ENCODE results near the gene SMG1.

Gene SMG1

GRCh38 chr16:18842565-18842964 lies 83.6 kb downstream of the SMG1 start:
- DNase-seq: no peak

- no peak for DNase-seq
These were observed 84.2 kb downstream of the SMG1 start for GRCh38 chr16:18841833-18842525.

DNA sequence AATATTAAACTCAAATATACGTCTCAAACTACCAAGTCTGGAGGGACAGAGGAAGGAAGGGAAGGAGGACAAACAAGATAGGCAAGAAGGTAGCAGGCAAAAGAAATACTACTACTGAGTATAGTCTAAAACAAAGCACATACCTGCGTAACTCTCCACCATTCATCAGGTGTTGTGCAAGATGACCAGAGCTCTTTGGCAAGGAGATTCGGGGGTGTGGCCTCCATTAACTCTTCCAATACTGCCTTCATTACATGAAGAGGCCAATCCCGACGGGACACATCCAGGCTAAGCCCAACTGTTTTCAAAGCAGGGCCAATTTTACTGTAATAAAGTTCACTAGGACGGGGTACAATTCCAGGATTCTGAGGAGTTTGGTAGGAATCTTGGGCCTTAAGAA lies 86.7 kb downstream of the SMG1 start:
- DNase-seq: no peak

DNA sequence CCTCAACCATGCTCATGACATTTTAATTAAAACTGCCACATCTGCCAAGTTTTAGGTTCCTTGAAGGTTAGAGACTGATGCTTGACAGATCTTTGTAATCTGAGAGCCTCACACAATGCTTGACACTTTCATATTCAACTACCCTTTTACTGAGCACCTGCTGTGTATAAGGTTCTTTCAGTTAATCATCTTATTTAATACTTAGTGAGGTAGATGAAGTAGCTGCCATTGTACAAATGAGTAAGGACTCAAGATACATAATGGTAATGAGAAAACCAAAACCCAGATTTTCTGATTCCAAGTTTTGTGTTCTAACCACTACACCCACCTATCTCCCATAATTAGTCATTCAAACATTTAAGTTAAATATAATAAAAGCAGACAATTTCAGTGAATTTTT lies 89.5 kb downstream of the SMG1 start:
- DNase-seq: no peak

DNA sequence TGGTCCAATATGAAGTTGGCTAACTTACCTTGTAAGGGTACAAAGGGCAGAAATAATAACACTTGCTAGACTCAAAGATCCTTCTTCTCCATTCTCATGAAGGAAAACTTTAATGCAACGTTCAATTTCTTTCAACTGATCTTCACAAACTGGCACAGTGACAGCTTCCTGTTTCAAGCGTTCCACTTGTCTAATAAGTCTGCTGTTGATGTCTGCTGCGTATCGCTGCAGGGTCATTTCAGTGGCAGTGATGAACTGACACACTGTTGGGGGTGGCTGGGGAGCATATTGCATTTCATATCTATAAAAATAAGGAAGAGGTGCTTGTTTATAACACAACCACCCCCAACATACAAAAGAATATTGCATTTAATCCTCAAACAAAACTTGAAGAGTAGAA lies 91.3 kb downstream of the SMG1 start:
- no peak for DNase-seq

GRCh38 chr16:18833707-18834505 lies 92.3 kb downstream of the SMG1 start:
- DNase-seq: no peak

GRCh38 chr16:18832613-18833012 lies 93.6 kb downstream of the SMG1 start:
- DNase-seq: no peak

DNA sequence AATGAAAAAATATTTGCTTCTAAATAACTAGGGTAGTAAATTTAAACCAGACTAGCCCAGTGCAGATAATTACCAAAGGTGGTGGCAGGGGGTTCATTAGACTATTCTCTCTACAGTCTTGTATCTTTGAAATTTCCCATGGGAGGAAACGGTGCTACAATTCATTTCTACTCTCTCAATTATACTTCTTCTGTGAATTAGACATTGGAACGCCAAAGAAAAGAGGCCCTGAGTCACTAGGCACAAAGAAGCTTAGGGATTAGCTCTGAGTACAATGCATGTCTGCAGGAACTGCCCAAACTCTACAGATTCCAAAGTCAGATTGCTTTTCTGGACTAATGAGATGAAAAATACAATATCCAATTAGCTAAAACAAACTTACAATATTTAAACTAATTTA lies 94.2 kb downstream of the SMG1 start:
- no peak for DNase-seq

DNA sequence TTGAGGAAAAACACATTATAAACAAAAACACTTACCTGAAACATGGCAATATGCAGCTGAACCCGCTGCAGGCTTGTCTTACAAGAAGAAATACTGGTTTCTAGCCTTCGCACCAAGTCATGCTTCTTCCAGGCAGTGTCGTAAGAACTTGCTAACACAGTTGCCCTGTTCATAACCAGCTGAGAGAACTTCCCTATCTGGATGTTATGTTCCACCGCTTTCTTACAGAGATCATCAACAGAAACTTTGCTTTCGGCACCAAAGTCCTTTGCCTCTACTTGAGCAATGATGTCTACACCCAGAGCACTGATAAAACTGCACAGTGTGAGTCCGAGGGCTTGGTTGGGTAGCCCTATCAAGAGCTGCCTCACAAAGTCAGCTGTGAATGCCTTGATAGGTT lies 97.0 kb downstream of the SMG1 start:
- DNase-seq: no peak

GRCh38 chr16:18827890-18828289 lies 98.3 kb downstream of the SMG1 start:
- no peak for DNase-seq

GRCh38 chr16:18816286-18816685 lies 109.9 kb downstream of the SMG1 start:
- no peak for DNase-seq

DNA sequence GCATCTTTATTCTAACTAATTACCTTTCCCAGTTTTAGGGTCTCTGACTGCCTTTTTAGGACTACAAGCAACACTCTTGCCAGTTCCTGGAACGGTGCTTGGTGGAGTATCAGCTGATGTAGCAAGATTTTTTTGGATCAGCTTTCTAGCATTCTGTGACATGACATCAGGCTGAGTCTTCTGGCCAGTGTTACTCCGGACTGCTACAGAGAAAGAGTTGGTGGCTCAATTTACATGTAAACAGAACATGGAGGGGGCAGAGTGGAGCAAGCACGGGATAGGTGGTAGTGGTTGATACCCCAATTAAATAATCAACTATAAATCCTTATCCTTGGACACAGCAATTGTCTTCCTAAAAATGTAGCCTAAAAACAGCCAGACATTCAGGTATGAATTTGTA lies 114.3 kb downstream of the SMG1 start:
- no peak for DNase-seq

- DNase-seq: no peak
These were observed 117.0 kb downstream of the SMG1 start for GRCh38 chr16:18809165-18809564.

GRCh38 chr16:18805257-18805773 lies 120.9 kb downstream of the SMG1 start:
- DNase-seq: no peak

GRCh38 chr16:18804540-18804939 lies 121.7 kb downstream of the SMG1 start:
- DNase-seq: no peak

DNA sequence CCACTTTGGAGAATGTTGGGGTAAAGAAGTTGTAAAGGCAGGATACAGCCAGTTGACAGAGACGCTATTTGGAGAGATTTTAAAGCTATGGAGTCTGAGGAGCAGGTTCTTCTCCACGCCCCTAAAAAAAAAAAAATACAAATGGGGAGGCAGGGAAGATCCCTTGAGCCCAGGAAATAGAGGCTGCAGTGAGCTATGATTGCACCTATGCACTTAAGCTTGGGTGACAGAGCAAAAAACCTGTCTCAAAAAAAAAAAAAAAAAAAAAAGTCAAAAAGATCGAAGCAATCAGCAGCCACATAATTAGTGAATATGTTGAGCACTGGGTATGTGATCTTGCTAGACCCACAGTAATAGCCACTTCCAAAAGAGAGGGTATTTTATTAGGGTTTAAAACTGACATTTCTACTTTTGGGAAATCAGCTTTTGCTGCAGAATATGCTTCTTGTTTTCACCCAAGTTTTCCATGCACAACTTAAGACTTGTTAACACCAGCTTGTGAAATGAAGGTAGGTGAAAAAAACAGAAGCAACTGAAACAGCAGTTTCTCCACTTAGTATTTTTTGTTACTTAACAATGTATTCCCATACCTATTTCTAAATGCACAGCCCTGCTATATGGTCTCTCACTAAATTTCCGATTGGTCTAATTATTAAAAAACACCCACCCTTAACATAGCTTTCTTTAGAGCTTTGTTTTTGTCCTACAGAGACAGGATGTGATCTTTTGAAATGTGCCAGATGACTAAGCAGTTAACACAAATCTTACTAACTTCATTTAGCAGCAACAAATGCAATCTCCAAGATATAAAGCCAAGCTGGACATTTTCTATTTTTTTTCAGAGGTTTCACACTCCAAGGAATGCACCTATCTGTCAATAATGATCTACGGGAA lies 122.4 kb downstream of the SMG1 start:
- peak; percentile 33 for DNase-seq

DNA sequence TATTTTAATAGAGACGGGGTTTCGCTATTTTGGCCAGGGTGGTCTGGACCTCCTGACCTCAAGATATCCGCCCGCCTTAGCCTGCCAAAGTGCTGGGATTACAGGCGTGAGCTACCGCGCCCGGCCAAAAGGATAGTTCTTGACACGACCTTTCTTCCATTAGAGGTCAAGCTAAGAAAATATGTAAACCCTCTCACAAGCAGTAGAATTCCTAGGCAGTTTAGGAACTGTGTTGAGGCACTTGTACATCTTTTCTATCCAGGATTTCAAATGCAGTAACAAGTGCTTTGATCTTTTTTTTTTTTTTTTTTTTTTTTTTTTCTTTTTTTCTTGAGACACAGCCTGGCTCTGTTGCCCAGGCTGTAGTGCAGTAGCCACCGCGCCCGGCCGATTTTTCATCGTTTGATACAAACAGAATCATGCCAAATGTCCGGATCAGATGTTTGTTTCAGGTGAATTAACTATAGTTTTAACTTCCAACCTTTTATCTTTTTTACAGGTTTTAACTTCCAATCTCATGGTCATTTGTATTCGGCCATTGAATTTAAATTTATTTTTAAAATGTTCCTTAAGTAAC lies 123.4 kb downstream of the SMG1 start:
- no peak for DNase-seq

- peak; percentile 100 for DNase-seq
These were observed 124.8 kb downstream of the SMG1 start, which contains the start of gene ARL6IP1 for GRCh38 chr16:18801145-18801972. ARL6IP1 (minus strand) TSS chr16:18801549; CDS start chr16:18801466, 83 bp downstream.

DNA sequence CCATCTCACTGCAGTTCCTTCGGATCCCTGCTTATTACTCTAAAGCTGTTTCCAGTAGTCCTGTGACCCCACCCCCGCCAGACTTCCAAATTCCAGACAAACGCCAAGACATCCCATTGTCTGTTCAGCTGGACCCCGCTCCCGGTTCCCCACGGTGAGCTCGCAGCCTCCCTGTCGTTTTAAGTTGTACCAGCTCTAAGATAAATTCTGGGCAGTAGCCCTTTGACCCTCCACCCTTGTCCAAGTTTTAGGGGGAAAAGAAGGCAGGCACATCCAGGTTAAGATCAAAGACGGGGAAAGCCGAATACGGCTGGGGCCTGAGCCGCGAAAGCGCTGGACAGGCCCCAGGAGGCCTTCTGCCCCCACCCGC lies 125.4 kb downstream of the SMG1 start:
- DNase-seq: peak; percentile 18

DNA sequence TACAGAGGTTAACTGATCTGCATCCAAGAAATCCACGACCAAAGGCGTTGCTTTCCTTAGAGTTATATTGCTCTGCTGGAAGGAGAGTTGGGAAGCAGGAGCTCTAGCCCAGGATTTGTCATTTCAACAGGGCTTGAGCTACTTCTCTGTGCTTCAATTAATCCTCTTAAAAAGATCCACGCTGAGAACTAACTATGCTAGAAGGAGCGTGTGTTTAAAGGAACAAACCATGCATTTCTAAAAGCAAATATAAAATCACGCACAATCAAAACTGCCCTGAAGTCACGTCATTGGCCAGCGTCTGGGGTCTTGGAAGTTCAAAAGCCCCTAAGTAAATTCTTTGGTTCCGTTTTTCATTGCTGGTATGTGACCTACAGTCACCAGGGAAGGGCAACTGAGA lies 125.9 kb downstream of the SMG1 start:
- no peak for DNase-seq

- DNase-seq: no peak
These were observed 126.7 kb downstream of the SMG1 start for GRCh38 chr16:18799500-18799899.

GRCh38 chr16:18797746-18798145 lies 128.5 kb downstream of the SMG1 start:
- DNase-seq: no peak

Measured in fibroblast of skin of right biceps (primary cell).